Mesodermal cell (in vitro differentiated cells): ENCODE measurements around the gene MAPK4.
A peak's percentile ranks its signal among the peaks of the same experiment; 100 is the strongest.
"Not testable (repeated sequence)": the region's sequence is repeated elsewhere in the genome, so short reads cannot be mapped to it uniquely, and the experiment has no call there.

ENCODE experiments used
- H3K27ac ChIP-seq: 2 replicates; pipeline ENCODE4 v1.7.0; 2013; ENCODE audit warnings: mild to moderate bottlenecking, low read depth, low read length, moderate library complexity; ENCODE audit not compliant: severe bottlenecking
- H3K36me3 ChIP-seq: 2 replicates; pipeline ENCODE4 v1.7.1; 2013; ENCODE audit warnings: mild to moderate bottlenecking, low read length, moderate library complexity; ENCODE audit not compliant: control insufficient read depth, insufficient read depth
- H3K4me1 ChIP-seq: one replicate; pipeline ENCODE4 v1.7.1; 2013; ENCODE audit warnings: mild to moderate bottlenecking, low read length; ENCODE audit not compliant: insufficient read depth, control insufficient read depth, poor library complexity, severe bottlenecking
- H3K4me3 ChIP-seq: 2 replicates; pipeline ENCODE4 v1.7.0; 2013; ENCODE audit warnings: low read length, control low read depth, mild to moderate bottlenecking; ENCODE audit not compliant: insufficient read depth, poor library complexity, severe bottlenecking; ENCODE audit errors: extremely low read depth
- H3K9me3 ChIP-seq: 2 replicates; pipeline ENCODE4 v1.7.1; 2013; ENCODE audit warnings: mild to moderate bottlenecking, low read length, moderate library complexity; ENCODE audit not compliant: control insufficient read depth
- WGBS, 2 experiments: methylation state at CpG; one replicate each; pipeline ENCODE4 v1.1.5; 2013; ENCODE audit warnings: missing lambda C conversion rate in 2 of 2; ENCODE audit not compliant: insufficient coverage in 2 of 2; 5-methylcytosine and 5-hydroxymethylcytosine counted together

The MAPK4 gene

DNA sequence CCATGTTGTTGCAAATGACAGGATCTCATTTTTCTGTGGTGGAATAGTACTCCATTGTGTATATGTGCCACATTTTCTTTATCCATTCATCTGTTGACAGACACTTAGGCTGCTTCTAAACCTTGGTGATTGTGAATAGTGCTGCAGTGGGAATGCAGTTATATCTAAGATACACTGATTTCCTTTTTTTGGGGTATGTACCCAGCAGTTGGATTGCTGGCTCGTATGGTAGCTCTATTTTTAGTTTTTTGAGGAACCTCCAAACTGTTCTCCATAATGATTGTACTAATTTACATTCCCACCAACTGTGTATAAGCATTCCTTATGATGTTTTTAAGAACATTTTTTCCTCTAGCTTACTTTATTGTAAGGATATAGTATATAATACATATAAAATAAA, 8.2 kb upstream of the MAPK4 start:
- not testable (repeated sequence) for H3K4me3 ChIP-seq, H3K4me1 ChIP-seq, H3K27ac ChIP-seq, H3K9me3 ChIP-seq, H3K36me3 ChIP-seq
- no CpG with 5 or more reads among the region's 1 CpG for WGBS, 2 experiments

DNA sequence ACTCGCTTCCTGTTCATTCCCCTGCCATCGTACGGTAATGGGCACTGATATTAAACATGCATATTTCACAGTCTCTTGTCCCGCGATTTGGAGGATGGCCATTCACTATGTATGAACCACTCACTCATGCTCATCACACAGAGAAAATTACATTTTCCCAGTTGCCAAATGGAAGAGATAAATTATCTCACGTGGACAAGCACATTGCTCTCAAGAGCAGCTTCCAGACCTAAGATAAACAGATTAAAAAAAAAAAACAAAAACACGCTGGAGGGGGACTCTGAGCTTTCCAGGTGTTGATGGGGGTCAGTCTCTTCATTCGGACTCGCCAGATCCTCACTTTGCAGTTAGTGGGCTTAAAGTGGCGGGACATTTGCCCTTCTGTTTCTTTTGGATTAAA, 1.7 kb upstream of the MAPK4 start:
- H3K27ac ChIP-seq, result no peak overlapping the region
- H3K4me1 ChIP-seq, result peaks cover 3% of the 10 kb centered on the region
- no peaks in the 10 kb centered on the region for H3K36me3 ChIP-seq
- no peaks in the 10 kb centered on the region for H3K9me3 ChIP-seq
- no peak overlapping the region for H3K4me3 ChIP-seq
- 87 to 91% methylated on average over 5 to 7 of the region's 10 CpGs for WGBS, 2 experiments

DNA sequence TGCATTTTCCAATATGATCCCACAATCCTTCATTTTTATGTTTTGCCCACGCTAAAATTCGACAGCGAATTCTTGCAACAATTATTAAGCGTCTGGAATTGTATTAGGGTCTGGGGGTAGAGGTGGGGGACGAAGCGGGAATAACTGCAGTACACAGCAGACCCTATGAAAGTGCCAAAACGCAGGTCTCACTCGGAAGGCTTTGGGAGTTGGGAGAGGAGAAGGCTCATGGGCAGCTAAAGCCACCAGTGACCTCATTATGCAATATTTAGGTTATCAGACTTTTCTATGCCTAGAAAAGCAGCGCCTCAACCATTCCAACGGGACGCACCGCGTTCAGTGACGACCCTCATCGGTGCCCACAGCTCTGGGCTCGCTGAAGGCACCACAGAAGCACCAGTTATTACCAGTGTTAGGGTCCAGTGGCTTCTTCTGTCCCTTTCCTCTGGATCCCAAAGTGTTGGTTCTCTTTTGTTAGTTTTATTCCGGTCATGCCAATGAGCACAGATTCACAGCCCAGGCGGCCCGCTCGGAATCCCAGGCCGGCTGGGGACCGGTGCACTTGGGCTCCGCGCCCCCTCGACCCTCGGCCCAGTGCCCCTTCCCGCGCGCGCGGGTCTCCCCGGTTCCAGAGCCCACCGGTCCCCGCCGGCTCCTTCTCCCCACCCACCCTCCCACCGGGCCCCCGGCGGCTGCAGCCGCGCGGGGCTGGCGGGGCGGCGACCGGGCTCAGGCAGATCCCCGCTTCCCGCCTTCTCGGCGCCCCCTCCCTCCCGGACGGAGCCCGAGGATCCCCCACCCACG, 737 bp upstream of the MAPK4 start:
- Histone ChIP-seq H3K27ac (no peak overlapping the region), H3K9me3 (no peaks in the 10 kb centered on the region), H3K36me3 (no peaks in the 10 kb centered on the region), H3K4me3 (peak overlapping the region; percentile 51), H3K4me1 (peaks cover 3% of the 10 kb centered on the region)
- 25 to 38% methylated on average over 18 to 32 of the region's 53 CpGs for WGBS, 2 experiments

DNA sequence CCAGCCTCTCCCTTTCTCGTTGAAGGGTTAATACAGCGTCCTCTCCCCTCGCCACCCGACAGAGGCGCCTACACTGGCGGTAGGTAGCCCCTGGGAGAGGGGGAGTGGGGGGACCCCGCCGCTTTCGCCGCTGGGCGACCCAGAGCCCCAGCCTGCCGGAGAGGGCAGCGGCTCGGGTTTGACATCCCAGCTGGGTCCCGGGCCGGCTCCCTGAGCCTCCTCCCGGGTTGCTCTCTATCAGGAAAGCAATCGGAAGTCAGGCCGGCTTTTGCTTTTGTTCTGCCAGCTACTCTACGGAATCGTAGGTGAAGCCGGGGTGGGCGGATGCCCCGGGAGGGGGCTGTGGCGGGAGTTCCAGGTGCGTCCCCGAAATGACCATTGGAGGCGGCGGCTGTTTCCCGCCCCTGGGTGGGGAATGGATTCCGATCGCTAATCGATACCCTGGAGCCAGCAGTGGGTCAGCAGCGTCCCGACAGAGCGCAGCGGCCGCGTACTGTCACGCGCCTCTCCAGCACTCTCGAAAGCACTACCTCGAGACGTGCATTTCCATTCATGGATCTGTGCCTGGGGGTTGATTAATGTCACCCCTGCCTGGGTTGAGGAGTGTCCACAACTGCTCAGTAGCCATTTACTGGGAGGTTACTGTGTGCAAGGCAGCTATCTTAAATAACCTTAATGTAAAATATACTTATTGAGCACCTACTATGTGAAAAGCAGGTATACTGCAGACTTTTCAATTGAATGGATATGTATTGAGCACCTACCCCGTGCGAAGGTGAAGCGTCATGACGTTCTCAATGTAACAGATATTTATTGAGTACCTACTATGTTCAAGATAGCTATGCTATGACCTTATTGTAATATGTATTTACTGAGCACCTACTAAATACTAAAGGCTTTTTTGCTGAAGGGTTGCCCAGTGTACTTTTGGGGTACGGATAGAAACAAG, 1.1 kb downstream of the MAPK4 start:
- no peaks in the 10 kb centered on the region for H3K9me3 ChIP-seq
- H3K27ac ChIP-seq, result no peak overlapping the region
- H3K36me3 ChIP-seq, result no peaks in the 10 kb centered on the region
- H3K4me3 ChIP-seq, result peak overlapping the region; percentile 51
- WGBS, 2 experiments, result 1 to 4% methylated on average over 25 to 27 of the region's 49 CpGs
- H3K4me1 ChIP-seq, result peaks cover 3% of the 10 kb centered on the region

DNA sequence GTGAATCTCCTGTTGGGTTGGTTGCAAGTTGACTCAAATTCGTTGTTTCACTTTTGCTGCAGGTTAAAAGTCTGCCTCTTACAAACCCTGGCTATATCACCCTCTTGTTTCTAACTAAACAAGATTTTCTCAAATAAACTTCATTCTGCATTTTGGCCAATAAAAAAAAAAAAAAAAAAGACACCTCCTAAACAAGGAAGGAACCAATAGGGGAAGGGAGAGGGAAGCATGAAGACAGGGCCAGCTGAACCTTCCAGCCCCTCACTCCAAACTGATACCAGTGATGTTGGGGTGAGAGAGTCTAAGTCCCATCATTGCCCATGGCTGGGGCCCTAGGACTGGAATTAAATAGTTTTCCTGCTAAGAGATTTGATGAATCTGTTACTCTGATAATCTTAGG, 2.4 kb downstream of the MAPK4 start:
- not testable (repeated sequence) for H3K36me3 ChIP-seq, H3K4me3 ChIP-seq, H3K27ac ChIP-seq, H3K9me3 ChIP-seq, H3K4me1 ChIP-seq
- no CpG with 5 or more reads among the region's 1 CpG for WGBS, 2 experiments

DNA sequence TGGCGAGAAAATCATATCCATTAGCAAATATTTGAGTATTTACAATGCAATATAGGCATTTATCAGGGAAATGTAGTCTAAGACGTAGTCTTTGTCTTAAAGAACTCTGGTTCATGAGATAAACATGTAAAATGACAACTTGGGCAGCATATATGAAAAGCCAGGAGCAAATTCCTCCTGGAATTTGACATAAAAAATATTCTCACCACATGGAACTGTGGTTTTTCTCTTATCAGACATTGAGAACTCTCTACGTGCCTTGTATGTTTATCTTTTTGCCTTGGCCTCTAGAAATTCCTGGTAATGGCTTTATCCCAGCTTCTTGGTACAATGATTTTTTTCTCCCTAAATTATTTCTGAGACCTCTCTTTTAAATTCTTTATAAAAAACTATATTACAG, 2.8 kb downstream of the MAPK4 start:
- WGBS, 2 experiments, result 90% methylated on average over 1 of the region's 3 CpGs; no CpG with 5 or more reads in 1 of the 2 experiments
- Histone ChIP-seq H3K27ac (no peak overlapping the region), H3K9me3 (no peaks in the 10 kb centered on the region), H3K36me3 (no peaks in the 10 kb centered on the region), H3K4me1 (peaks cover 3% of the 10 kb centered on the region), H3K4me3 (no peak overlapping the region)

DNA sequence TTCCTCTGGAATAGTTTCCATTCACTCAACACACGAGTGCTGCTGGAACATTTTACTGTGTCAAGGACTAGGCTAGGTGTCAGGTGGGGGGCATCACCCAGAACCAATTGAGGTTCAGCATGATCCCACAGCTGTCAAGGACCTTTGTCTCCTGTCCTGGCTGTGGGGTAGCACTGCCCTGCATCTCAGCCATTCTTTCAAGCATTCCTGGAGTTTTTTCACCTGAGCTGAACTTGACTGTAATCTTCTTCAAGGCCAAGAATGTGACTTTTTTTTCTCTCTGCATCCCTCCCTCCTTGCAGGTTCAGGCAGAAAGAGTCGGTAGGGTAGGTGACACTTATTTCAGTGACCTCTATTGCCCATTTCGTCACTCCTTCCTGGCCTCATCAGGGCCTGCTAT, 3.5 kb downstream of the MAPK4 start:
- Histone ChIP-seq H3K36me3 (no peaks in the 10 kb centered on the region), H3K27ac (no peak overlapping the region), H3K4me3 (no peak overlapping the region), H3K9me3 (peaks cover 4% of the 10 kb centered on the region), H3K4me1 (peaks cover 3% of the 10 kb centered on the region)
- WGBS, 2 experiments, result 79 to 83% methylated on average over 2 of the region's 3 CpGs

DNA sequence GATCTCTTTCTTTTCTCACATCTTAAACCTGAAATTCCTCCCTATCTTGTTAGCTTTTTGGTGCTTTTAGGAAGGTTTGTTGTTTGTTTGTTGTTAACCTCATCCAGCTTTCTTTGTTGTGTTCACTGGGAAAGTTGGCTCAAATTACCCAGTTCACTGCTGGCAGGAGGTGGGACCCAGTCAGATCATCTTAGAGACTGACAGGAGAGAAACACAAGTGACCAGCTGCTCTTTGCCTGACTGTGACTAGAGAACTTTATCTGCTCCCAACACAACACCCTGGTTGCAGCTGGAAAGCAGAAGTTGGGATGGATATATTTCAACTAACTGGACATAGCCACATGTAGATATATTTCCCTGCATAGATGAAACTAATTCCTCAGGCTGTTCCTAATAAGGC, 10.0 kb downstream of the MAPK4 start:
- H3K36me3 ChIP-seq, result no peaks in the 10 kb centered on the region
- H3K4me3 ChIP-seq, result no peak overlapping the region
- H3K9me3 ChIP-seq, result peaks cover 7% of the 10 kb centered on the region
- no peak overlapping the region for H3K27ac ChIP-seq
- H3K4me1 ChIP-seq, result no peaks in the 10 kb centered on the region

DNA sequence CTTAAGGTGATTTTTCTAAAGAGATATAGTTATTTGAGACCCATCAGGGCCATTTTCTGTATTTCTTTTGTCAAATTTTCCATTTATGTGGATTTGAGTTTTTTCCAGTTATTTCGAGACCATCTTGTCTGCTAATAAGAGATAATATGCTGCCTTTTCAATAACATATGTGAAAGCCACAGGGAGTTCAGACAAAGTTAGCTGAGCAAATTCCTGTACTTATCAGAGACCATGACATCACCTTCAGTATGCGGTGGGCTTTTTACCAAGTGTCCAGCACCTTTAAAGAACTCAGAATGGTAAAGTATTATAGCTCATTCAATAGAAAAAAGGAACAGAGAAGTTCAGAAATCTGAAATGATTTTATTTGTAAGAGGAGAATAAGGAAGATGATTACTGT, 11.7 kb downstream of the MAPK4 start:
- no peaks in the 10 kb centered on the region for H3K36me3 ChIP-seq
- 100% methylated on average over 1 of the region's 2 CpGs; no CpG with 5 or more reads in 1 of the 2 experiments for WGBS, 2 experiments
- no peak overlapping the region for H3K27ac ChIP-seq
- H3K9me3 ChIP-seq, result peaks cover 7% of the 10 kb centered on the region
- no peaks in the 10 kb centered on the region for H3K4me1 ChIP-seq
- no peak overlapping the region for H3K4me3 ChIP-seq

DNA sequence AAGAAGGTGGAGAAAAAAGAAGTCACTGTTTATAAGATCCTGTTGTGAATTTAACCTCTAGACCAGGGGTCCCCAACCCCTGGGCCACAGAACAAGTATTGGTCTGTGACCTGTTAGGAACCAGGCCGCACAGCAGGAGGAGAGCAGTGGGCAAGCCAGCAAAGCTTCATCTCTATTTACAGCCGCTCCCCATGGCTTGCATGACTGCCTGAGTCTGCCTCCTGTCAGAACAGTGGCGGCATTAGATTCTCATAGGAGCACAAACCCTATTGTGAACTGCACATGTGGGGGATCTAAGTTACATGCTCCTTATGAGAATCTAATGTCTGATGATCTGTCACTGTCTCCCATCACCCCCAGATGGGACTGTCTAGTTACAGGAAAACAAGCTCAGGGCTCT, 13.3 kb downstream of the MAPK4 start:
- not testable (repeated sequence) for H3K27ac ChIP-seq, H3K36me3 ChIP-seq, H3K9me3 ChIP-seq, H3K4me3 ChIP-seq, H3K4me1 ChIP-seq
- WGBS, 2 experiments, result 73 to 91% methylated on average over 1 to 3 of the region's 3 CpGs

DNA sequence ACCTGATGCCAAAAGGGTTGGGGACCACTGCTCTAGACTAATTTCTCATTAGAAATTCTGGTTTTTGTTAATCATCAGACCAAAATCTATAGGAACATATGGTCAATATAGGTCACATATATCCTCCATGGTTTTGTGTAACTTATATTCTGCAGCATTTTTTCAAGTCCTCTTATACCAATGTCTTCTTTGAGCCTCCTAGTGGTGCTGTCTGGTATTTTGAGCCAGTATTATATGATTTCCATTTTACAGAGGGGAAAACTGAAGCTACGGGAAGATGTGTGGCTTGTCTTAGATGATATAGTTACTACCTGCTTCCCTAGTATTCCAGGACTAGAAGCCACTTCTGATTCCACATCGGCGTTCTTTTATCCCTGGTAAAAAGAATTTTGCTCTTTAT, 13.8 kb downstream of the MAPK4 start:
- no peak overlapping the region for H3K4me3 ChIP-seq
- H3K27ac ChIP-seq, result no peak overlapping the region
- peaks cover under 1% of the 10 kb centered on the region for H3K9me3 ChIP-seq
- H3K4me1 ChIP-seq, result no peaks in the 10 kb centered on the region
- H3K36me3 ChIP-seq, result no peaks in the 10 kb centered on the region
- WGBS, 2 experiments, result 79% methylated on average over 2 of the region's 3 CpGs; no CpG with 5 or more reads in 1 of the 2 experiments
